GM23338 (cell line): ENCODE results near the gene BTBD19. TPM values are rescaled to one million over a fixed set of nuclear protein-coding genes. Genes with fewer than 3 reads are reported as not detected.

ENCODE experiments used
- ATAC-seq: fragments of 200-7000 bp; cut with Tn5 transposase; 3 replicates; pipeline ENCODE4 v1.9.1; 2020
- DNase-seq: peaks from one replicate; pipeline ENCODE4 v3.0.0-alpha.2; 2015; ENCODE audit warnings: low spot score
- H2AFZ ChIP-seq: fragments of 200-600 bp; sonication (generic); 2 replicates; pipeline ENCODE4 v1.8.0; 2016; ENCODE audit warnings: antibody characterized with exemption, mild to moderate bottlenecking, moderate library complexity
- H3F3A ChIP-seq: fragments of 200-600 bp; sonication (generic); replicated peaks from 2 replicates; pipeline ENCODE4 v1.8.0; 2017; ENCODE audit warnings: antibody characterized with exemption, mixed run types, low read depth
- H3K27ac ChIP-seq: fragments of 200-600 bp; sonication (generic); 2 replicates; pipeline ENCODE4 v1.6.1; 2016; ENCODE audit warnings: low read depth
- H3K27me3 ChIP-seq: fragments of 200-600 bp; sonication (generic); 2 replicates; pipeline ENCODE4 v1.8.0; 2016; ENCODE audit warnings: mild to moderate bottlenecking, mixed run types, moderate library complexity; ENCODE audit not compliant: insufficient read depth
- H3K36me3 ChIP-seq: fragments of 200-600 bp; sonication (generic); 2 replicates; pipeline ENCODE4 v1.8.0; 2016; ENCODE audit warnings: mild to moderate bottlenecking; ENCODE audit not compliant: insufficient read depth
- H3K4me1 ChIP-seq: fragments of 200-600 bp; sonication (generic); 2 replicates; pipeline ENCODE4 v1.8.0; 2016; ENCODE audit warnings: mild to moderate bottlenecking, moderate library complexity; ENCODE audit not compliant: insufficient read depth
- H3K4me2 ChIP-seq: fragments of 200-600 bp; sonication (generic); 2 replicates; pipeline ENCODE4 v1.7.1; 2017; ENCODE audit warnings: mixed run types
- H3K4me3 ChIP-seq: fragments of 200-600 bp; sonication (generic); 2 replicates; pipeline ENCODE4 v1.6.1; 2016; ENCODE audit warnings: mixed run types
- H3K79me2 ChIP-seq: fragments of 200-600 bp; sonication (generic); replicated peaks from 2 replicates; pipeline ENCODE4 v1.8.0; 2017; ENCODE audit warnings: mild to moderate bottlenecking; ENCODE audit not compliant: insufficient read depth
- H3K9me2 ChIP-seq: fragments of 200-600 bp; sonication (generic); 2 replicates; pipeline ENCODE4 v1.8.0; 2017; ENCODE audit not compliant: insufficient read depth
- H4K20me1 ChIP-seq: fragments of 200-600 bp; sonication (generic); replicated peaks from 2 replicates; pipeline ENCODE4 v1.8.0; 2017; ENCODE audit warnings: mild to moderate bottlenecking; ENCODE audit not compliant: insufficient read depth
- H3K27ac Mint-ChIP-seq: 2 replicates; pipeline ENCODE4 v1.8.0; 2020; ENCODE audit warnings: inconsistent platforms, mild to moderate bottlenecking, moderate library complexity, mixed read lengths
- H3K27me3 Mint-ChIP-seq: 3 replicates; pipeline ENCODE4 v1.8.0; 2022; ENCODE audit warnings: low read depth, mild to moderate bottlenecking, moderate library complexity, mixed read lengths, inconsistent platforms; ENCODE audit not compliant: insufficient read depth, poor library complexity
- H3K36me3 Mint-ChIP-seq: 3 replicates; pipeline ENCODE4 v1.8.0; 2021; ENCODE audit warnings: low read depth, mild to moderate bottlenecking, inconsistent platforms, moderate library complexity, mixed read lengths
- H3K4me1 Mint-ChIP-seq: 3 replicates; pipeline ENCODE4 v1.8.0; 2020; ENCODE audit warnings: mild to moderate bottlenecking, inconsistent platforms, mixed read lengths
- H3K4me3 Mint-ChIP-seq: 3 replicates; pipeline ENCODE4 v1.8.0; 2021; ENCODE audit warnings: moderate library complexity, mild to moderate bottlenecking, inconsistent platforms, mixed read lengths
- H3K9me3 Mint-ChIP-seq: 3 replicates; pipeline ENCODE4 v1.8.0; 2020; ENCODE audit warnings: moderate library complexity, mild to moderate bottlenecking, inconsistent platforms, mixed read lengths
- CREB1 ChIP-seq: fragments of 250-450 bp; sonication (Bioruptor Pico); IDR thresholded peaks from 2 replicates; pipeline ENCODE4 v1.5.0; 2020; ENCODE audit warnings: low read depth, mild to moderate bottlenecking, moderate library complexity
- EZH2 ChIP-seq: fragments of 200-600 bp; sonication (generic); IDR thresholded peaks from one replicate; pipeline ENCODE4 v1.8.0; 2017; ENCODE audit warnings: antibody characterized with exemption, mild to moderate bottlenecking, low read depth; ENCODE audit not compliant: unreplicated experiment
- EZH2phosphoT487 ChIP-seq: fragments of 200-600 bp; sonication (generic); IDR thresholded peaks from one replicate; pipeline ENCODE4 v1.8.1; 2018; ENCODE audit warnings: antibody characterized with exemption; ENCODE audit not compliant: unreplicated experiment
- JUNB ChIP-seq: IDR thresholded peaks from one replicate; pipeline ENCODE4 v1.6.1; 2016; ENCODE audit warnings: antibody characterized with exemption; ENCODE audit not compliant: unreplicated experiment
- ZNF114 ChIP-seq: fragments of 250-450 bp; sonication (Bioruptor Pico); IDR thresholded peaks from 2 replicates; pipeline ENCODE4 v1.5.0; 2020; ENCODE audit warnings: mild to moderate bottlenecking, moderate library complexity
- ZNF331 ChIP-seq: fragments of 250-450 bp; sonication (Bioruptor Pico); IDR thresholded peaks from 2 replicates; pipeline ENCODE4 v1.5.0; 2020; ENCODE audit warnings: low read depth, mild to moderate bottlenecking, moderate library complexity
- polyA plus RNA-seq: library from polyadenylated mRNA; unstranded; fragments of >200 nt; fragmentation: Nextera tagmentation; extraction: Ambion mirVana; gene quantifications from 2 replicates; pipeline ENCODE4 v1.2.1, GENCODE V29; 2016
- total RNA-seq: library from RNA; depleted of rRNA; stranded (reverse); fragments of >200 nt; shearing (Covaris generic); gene quantifications from 2 replicates; pipeline ENCODE4 v1.2.3, GENCODE V29; 2014
- TF ChIP-seq, protein P1 (sequence below): fragments of 250-450 bp; sonication (Bioruptor Pico); IDR thresholded peaks from 2 replicates; pipeline ENCODE4 v1.5.0; 2020; ENCODE audit warnings: mild to moderate bottlenecking, moderate library complexity

BTBD19 gene
- total and polyA plus RNA-seq, 2 experiments from 2014 or later, result 0.37 to 0.66 TPM

DNA sequence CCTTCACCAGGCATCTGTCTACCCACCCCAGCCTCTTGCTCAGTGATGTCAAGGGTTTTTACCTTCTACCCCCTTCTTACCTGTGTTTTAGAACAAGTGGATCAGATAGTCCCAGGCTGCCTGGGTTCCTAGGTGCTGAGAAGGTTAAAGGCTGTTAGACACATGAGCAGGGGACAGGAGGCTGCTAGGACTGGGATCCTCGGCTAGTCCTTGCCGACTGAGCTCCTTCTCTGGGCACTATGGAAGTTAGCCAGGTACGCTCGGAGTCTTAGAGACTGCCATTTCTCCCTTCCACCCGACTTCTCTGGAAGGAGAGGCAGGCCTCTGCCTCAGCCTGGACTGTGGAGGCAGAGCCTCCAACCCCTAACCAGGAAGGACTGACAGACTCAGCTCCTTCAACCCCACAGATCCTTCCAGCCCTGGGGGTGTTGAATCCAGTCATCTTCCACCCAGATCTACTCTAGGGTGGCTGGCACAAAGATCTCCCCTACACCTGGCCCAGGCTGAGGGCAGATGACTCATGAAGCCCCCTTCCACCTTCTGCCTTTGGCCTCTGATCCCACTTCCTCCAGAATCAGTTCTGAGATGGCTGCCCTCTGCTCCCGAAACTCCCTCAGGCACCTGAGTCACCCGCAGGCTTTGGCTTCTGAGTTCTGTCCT, 1.5 kb upstream of the BTBD19 start, which contains the start of gene DYNLT4 (continued):
- TF ChIP-seq, protein P1, sequence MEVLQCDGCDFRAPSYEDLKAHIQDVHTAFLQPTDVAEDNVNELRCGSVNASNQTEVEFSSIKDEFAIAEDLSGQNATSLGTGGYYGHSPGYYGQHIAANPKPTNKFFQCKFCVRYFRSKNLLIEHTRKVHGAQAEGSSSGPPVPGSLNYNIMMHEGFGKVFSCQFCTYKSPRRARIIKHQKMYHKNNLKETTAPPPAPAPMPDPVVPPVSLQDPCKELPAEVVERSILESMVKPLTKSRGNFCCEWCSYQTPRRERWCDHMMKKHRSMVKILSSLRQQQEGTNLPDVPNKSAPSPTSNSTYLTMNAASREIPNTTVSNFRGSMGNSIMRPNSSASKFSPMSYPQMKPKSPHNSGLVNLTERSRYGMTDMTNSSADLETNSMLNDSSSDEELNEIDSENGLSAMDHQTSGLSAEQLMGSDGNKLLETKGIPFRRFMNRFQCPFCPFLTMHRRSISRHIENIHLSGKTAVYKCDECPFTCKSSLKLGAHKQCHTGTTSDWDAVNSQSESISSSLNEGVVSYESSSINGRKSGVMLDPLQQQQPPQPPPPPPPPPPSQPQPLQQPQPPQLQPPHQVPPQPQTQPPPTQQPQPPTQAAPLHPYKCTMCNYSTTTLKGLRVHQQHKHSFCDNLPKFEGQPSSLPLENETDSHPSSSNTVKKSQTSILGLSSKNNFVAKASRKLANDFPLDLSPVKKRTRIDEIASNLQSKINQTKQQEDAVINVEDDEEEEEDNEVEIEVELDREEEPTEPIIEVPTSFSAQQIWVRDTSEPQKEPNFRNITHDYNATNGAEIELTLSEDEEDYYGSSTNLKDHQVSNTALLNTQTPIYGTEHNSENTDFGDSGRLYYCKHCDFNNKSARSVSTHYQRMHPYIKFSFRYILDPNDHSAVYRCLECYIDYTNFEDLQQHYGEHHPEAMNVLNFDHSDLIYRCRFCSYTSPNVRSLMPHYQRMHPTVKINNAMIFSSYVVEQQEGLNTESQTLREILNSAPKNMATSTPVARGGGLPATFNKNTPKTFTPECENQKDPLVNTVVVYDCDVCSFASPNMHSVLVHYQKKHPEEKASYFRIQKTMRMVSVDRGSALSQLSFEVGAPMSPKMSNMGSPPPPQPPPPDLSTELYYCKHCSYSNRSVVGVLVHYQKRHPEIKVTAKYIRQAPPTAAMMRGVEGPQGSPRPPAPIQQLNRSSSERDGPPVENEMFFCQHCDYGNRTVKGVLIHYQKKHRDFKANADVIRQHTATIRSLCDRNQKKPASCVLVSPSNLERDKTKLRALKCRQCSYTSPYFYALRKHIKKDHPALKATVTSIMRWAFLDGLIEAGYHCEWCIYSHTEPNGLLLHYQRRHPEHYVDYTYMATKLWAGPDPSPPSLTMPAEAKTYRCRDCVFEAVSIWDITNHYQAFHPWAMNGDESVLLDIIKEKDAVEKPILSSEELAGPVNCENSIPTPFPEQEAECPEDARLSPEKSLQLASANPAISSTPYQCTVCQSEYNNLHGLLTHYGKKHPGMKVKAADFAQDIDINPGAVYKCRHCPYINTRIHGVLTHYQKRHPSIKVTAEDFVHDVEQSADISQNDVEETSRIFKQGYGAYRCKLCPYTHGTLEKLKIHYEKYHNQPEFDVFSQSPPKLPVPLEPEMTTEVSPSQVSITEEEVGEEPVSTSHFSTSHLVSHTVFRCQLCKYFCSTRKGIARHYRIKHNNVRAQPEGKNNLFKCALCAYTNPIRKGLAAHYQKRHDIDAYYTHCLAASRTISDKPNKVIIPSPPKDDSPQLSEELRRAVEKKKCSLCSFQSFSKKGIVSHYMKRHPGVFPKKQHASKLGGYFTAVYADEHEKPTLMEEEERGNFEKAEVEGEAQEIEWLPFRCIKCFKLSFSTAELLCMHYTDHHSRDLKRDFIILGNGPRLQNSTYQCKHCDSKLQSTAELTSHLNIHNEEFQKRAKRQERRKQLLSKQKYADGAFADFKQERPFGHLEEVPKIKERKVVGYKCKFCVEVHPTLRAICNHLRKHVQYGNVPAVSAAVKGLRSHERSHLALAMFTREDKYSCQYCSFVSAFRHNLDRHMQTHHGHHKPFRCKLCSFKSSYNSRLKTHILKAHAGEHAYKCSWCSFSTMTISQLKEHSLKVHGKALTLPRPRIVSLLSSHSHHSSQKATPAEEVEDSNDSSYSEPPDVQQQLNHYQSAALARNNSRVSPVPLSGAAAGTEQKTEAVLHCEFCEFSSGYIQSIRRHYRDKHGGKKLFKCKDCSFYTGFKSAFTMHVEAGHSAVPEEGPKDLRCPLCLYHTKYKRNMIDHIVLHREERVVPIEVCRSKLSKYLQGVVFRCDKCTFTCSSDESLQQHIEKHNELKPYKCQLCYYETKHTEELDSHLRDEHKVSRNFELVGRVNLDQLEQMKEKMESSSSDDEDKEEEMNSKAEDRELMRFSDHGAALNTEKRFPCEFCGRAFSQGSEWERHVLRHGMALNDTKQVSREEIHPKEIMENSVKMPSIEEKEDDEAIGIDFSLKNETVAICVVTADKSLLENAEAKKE, result no peak
- TF ChIP-seq EZH2, result no peak
- TF ChIP-seq EZH2phosphoT487, result no peak

DNA sequence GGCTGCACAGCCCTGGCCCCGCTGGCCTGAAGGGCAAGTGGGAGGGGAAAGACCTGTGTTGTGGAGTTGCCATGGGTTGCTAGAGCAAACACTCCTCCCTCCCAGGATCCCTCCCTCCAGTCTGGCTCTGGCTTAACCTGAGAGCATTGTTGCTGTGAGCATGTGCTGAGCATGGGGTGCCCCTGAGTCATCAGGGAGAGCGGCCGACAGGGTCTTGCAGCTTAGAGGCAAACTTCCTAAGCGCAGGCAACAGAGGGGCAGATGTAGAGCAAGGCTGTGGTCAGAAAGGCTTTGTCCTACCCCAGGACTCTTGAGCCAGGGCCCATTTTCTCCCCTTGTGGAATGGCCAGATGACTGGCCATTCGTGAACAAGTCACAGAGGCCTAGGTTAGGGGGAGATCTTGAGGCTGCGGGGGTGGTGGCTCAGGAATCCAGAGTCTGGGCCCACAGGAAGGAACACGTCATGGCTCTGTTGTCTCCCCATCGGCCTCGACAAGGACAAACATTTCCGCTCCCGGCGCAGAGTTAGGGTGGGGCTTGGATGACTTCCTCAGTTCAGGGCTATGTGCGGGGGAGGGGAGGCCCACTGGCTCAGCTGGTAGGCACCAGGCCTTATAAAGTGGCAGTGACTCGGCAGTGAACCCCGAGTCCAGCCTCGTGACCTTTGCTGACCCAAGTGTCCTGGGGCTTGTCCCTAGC, 810 bp upstream of the BTBD19 start:
- Histone ChIP-seq H2AFZ (no peak overlapping the region), H3K9me2 (no peaks in the 10 kb centered on the region), H3F3A (peaks cover 6% of the 10 kb centered on the region; the same call in 1 of the 2 replicates), H3K4me2 (peak overlapping the region; percentile 76), H4K20me1 (no peaks in the 10 kb centered on the region), H3K27me3 (peaks cover 4% of the 10 kb centered on the region; the same call in 1 of the 2 replicates), H3K79me2 (no peaks in the 10 kb centered on the region), H3K4me1 (peaks cover 32% of the 10 kb centered on the region), H3K27ac (peak overlapping the region; percentile 93), H3K36me3 (no peaks in the 10 kb centered on the region; the same call in 1 of the 2 replicates), H3K4me3 (peak overlapping the region; percentile 47)
- Mint-ChIP-seq H3K4me3 (peak overlapping the region; percentile 50), H3K36me3 (peaks cover 34% of the 10 kb centered on the region), H3K27ac (peak overlapping the region; percentile 99), H3K9me3 (no peaks in the 10 kb centered on the region), H3K4me1 (peaks cover 31% of the 10 kb centered on the region), H3K27me3 (peaks cover 21% of the 10 kb centered on the region)
- DNase-seq (peak; percentile 90), ATAC-seq (peak; percentile 68)
- no peak for TF ChIP-seq ZNF114 (CRISPR knock-in tag)
- TF ChIP-seq JUNB, result no peak
- TF ChIP-seq ZNF331 (CRISPR knock-in tag), result no peak
- TF ChIP-seq CREB1 (CRISPR knock-in tag), result no peak
- TF ChIP-seq EZH2phosphoT487, result no peak
- TF ChIP-seq, protein P1, result no peak
